ENCODE measurements around the gene DAPK2. TPM values are rescaled to one million over a fixed set of nuclear protein-coding genes. Genes with fewer than 3 reads are reported as not detected.

Gene DAPK2
- total RNA-seq, 2 donors from 2014 or later, result 28.8 to 57.6 TPM

DNA sequence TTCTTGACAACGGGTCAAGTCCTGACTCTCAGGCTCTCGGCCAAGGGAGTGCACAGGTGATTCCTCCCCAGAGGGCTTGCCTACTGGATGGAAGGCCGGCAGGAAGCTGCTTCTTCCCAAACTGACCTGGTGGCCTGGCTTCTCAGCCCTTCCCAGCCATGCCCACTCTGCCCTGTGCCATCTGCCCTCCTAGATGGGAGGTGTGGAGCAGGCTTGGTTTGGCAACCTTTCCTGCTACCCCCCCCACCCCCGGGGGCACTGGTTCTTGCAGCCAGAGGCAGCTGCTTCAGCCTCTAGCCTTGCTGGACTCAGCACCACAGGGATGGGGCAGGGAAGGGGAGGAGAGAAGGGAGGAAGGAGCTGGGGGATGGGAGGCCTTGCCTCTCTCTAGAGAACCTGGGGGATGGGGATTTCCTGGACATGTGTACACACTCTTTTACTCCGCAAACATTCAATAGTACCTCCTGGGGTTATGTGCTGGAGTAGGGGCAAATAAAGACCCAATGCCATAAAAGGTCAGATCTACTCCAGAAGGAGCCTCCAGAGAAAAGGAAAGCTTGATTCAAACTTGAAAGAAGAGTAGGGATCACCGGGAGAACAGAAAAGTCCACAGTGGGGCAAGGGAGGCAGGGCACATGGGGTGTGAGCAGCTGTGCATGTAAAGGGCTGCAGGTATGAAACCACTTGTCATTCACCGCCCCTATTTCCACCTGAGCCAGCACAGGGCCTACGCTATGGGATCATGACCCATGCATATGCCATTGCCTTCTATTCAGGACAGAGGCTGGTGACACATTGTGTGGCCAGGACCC is 4.2 kb upstream of the DAPK2 start:
- Histone ChIP-seq H3K4me1 (peaks cover 0 to 15% of the 10 kb centered on the region in 2 donors), H3K36me3 (no peaks in the 10 kb centered on the region), H3K27me3 (no peaks in the 10 kb centered on the region), H3K27ac (no peak overlapping the region), H3K9me3 (no peaks in the 10 kb centered on the region), H3K4me3 (no peak overlapping the region)
- DNase-seq (ENCODE audit: low spot score), result no peak
- TF ChIP-seq, protein P1, sequence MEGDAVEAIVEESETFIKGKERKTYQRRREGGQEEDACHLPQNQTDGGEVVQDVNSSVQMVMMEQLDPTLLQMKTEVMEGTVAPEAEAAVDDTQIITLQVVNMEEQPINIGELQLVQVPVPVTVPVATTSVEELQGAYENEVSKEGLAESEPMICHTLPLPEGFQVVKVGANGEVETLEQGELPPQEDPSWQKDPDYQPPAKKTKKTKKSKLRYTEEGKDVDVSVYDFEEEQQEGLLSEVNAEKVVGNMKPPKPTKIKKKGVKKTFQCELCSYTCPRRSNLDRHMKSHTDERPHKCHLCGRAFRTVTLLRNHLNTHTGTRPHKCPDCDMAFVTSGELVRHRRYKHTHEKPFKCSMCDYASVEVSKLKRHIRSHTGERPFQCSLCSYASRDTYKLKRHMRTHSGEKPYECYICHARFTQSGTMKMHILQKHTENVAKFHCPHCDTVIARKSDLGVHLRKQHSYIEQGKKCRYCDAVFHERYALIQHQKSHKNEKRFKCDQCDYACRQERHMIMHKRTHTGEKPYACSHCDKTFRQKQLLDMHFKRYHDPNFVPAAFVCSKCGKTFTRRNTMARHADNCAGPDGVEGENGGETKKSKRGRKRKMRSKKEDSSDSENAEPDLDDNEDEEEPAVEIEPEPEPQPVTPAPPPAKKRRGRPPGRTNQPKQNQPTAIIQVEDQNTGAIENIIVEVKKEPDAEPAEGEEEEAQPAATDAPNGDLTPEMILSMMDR (IDR thresholded peaks at IDR 0.05), result no peak

DNA sequence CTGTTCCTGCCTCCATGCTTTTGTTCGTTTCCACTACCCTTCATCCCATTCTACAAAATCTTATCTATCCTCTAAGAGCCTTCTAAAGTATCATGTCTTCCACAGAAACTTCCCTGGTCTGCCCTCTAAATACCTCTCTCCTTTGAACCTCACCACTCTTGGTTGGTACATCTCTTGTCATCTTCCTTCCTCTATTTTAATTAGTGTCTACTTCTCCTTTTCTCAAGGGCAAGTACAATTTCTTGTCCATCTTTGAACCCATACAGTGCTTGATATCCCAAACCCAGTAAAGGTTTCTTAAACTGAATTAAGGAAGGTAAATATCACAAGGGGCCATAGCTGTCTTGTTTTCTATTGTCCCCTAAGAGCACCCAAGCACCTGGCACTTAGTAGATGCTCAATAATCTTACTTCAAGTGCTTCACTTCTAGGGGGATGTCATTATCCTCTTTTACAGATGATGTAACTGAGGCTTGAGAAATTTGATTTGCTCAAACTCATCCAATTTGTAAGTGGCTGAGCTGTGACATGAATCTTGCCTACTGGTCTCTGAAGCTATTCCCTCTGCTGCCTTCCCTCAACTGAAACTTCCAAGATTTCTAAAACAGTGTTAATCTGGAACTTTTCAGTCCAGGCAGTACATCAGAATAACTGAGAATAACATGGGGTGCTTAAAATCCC is 2.6 kb upstream of the DAPK2 start:
- Histone ChIP-seq H3K36me3 (no peaks in the 10 kb centered on the region), H3K27me3 (no peaks in the 10 kb centered on the region), H3K4me3 (no peak overlapping the region), H3K9me3 (no peaks in the 10 kb centered on the region), H3K4me1 (peaks cover 0 to 22% of the 10 kb centered on the region in 2 donors), H3K27ac (no peak overlapping the region)
- DNase-seq (ENCODE audit: low spot score), result no peak
- TF ChIP-seq, protein P1 (IDR thresholded peaks at IDR 0.05), result no peak

DNA sequence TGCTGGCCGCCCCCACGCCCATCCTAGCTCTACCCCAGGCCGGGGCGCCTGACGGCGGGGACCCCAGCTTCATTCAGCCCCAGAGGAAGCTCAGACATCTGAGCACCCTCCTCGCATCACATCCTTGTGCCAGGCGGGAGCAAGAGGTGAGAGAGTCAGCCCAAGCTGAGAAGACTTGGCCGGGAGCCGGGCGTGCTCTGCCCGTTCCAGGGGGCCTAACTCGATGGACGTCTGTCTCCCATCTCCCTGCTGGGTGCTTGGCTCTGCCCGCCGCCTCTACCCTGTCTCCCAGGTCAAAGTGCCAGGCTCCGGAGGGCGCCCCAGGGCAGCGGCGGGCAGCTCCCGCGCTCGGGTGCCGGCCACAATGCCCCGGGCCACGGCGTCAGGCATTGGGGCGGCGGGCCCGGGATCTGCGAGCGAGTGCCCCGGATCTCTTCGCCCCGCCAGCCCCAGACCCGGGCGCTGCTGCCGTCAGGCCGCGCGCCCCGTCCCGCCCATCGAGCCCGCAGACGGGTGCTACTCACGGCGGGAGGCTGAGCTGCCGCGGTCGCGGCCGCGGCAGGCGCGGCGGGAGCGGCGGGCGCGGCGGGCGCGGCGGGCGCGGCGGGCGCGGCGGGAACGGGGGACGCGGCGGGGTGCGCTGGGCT is 388 bp downstream of the DAPK2 start:
- TF ChIP-seq, protein P1 (IDR thresholded peaks at IDR 0.05), result no peak
- peak overlapping the region; percentile 71 to 77 for H3K4me3 ChIP-seq
- no peak for DNase-seq (ENCODE audit: low spot score)
- H3K36me3 ChIP-seq, result no peaks in the 10 kb centered on the region
- H3K9me3 ChIP-seq, result no peaks in the 10 kb centered on the region
- peak overlapping the region; percentile 87 to 91 for H3K27ac ChIP-seq
- H3K27me3 ChIP-seq, result no peaks in the 10 kb centered on the region
- H3K4me1 ChIP-seq, result peaks cover 0 to 44% of the 10 kb centered on the region in 2 donors

DNA sequence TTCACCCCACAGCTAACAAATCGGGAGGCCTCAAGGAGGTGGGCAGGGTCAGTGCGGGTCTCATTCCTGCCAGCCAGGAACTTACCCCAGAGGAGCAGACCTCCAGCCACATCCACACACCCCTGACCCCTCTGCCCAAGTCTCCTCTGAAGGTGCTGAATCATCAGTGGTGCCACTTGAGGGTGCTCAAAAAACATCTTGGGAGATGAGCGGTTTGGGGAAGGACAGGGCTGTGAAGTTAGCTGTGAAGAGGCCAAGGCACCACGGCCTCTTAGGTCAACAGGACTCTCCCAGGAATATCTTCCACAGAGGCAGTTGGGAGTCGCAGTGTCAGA is 1.2 kb downstream of the DAPK2 start:
- H3K9me3 ChIP-seq, result no peaks in the 10 kb centered on the region
- no peaks in the 10 kb centered on the region for H3K27me3 ChIP-seq
- H3K27ac ChIP-seq, result peak overlapping the region; percentile 87 to 91
- TF ChIP-seq, protein P1 (IDR thresholded peaks at IDR 0.05), result no peak
- peak overlapping the region; percentile 71 to 77 for H3K4me3 ChIP-seq
- H3K36me3 ChIP-seq, result peaks cover 3% of the 10 kb centered on the region
- peaks cover 0 to 44% of the 10 kb centered on the region in 2 donors for H3K4me1 ChIP-seq
- no peak for DNase-seq (ENCODE audit: low spot score)

DNA sequence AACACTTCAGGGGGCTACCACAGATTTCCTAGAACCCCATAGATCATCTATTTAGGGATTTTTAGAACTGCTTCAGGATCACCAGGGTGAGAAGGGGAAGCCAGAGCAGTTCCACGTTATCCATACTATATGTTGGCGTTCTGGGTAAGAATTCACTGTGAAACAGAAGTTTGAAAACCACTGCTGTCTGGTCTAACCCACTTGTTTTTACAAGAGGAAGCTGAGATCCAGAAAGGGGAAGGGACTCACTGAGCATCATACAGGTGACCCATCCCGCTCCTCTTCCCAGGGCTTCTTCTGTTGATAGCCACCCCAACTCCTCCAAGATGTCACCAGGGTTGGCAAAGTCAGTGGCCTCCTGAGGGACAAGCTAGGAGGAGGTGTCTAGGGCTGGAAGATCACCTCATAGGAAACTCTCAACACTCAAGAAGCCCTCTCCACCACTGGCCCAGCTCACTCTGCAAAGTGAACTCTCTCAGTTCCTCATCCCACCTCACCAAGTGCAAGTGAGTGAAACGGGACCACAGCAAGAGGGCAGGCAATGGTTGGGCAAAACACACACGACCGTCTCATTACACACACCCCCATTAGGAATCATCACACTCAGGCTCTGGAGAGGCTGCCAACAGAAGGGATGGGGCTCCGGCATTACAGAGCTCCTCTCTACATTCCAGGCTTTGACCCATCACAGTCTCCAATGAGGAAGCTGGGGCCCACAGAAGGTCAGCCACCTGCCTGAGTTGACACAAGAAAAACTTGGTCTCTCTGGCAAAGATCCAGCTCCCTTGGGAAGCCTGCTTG is 1.8 kb downstream of the DAPK2 start:
- no peak for DNase-seq (ENCODE audit: low spot score)
- TF ChIP-seq, protein P1 (IDR thresholded peaks at IDR 0.05), result no peak
- Histone ChIP-seq H3K36me3 (peaks cover 8% of the 10 kb centered on the region), H3K4me3 (peak overlapping the region; percentile 71 to 77), H3K9me3 (no peaks in the 10 kb centered on the region), H3K27me3 (no peaks in the 10 kb centered on the region), H3K27ac (peak overlapping the region; percentile 87 to 91), H3K4me1 (peaks cover 0 to 44% of the 10 kb centered on the region in 2 donors)

Measured in right atrium auricular region (tissue), 2 donors.